ENCODE results near the gene HCN2. TPM values are rescaled to one million over a fixed set of nuclear protein-coding genes. Genes with fewer than 3 reads are reported as not detected.

Gene HCN2
- polyA plus RNA-seq, 1 donor = 0.32 TPM

- DNase-seq (ENCODE audit: low read depth) = no peak
Measured at GRCh38 chr19:639253-640160, 49.8 kb downstream of the HCN2 start, which contains the start of gene FGF22. Gene FGF22 (plus strand): TSS chr19:639879. CDS start chr19:639926, 47 bp downstream.

- DNase-seq (ENCODE audit: low read depth) = no peak
Measured at GRCh38 chr19:640161-640558, 50.5 kb downstream of the HCN2 start.

- DNase-seq (ENCODE audit: low read depth) = no peak
Measured at GRCh38 chr19:640606-641189, 51.0 kb downstream of the HCN2 start.

- no peak for DNase-seq (ENCODE audit: low read depth)
Measured at GRCh38 chr19:641702-642101, 52.0 kb downstream of the HCN2 start.

- DNase-seq (ENCODE audit: low read depth) = no peak
Measured at GRCh38 chr19:642767-643727, 53.4 kb downstream of the HCN2 start.

GRCh38 chr19:643736-644135 is 54.1 kb downstream of the HCN2 start:
- no peak for DNase-seq (ENCODE audit: low read depth)

- no peak for DNase-seq (ENCODE audit: low read depth)
Measured at GRCh38 chr19:644363-644762, 54.7 kb downstream of the HCN2 start.

GRCh38 chr19:644789-645188 is 55.1 kb downstream of the HCN2 start:
- no peak for DNase-seq (ENCODE audit: low read depth)

- no peak for DNase-seq (ENCODE audit: low read depth)
Measured at GRCh38 chr19:645912-646778, 56.5 kb downstream of the HCN2 start.

GRCh38 chr19:646779-647565 is 57.3 kb downstream of the HCN2 start:
- DNase-seq (ENCODE audit: low read depth) = no peak

GRCh38 chr19:647566-648284 is 58.0 kb downstream of the HCN2 start:
- DNase-seq (ENCODE audit: low read depth) = no peak

GRCh38 chr19:648305-648704 is 58.6 kb downstream of the HCN2 start:
- DNase-seq (ENCODE audit: low read depth) = no peak

- DNase-seq (ENCODE audit: low read depth) = no peak
Measured at GRCh38 chr19:648904-649801, 59.5 kb downstream of the HCN2 start.

- no peak for DNase-seq (ENCODE audit: low read depth)
Measured at GRCh38 chr19:650121-650520, 60.4 kb downstream of the HCN2 start.

GRCh38 chr19:651114-651818 is 61.6 kb downstream of the HCN2 start:
- no peak for DNase-seq (ENCODE audit: low read depth)

GRCh38 chr19:651991-652390 is 62.3 kb downstream of the HCN2 start:
- DNase-seq (ENCODE audit: low read depth) = no peak

GRCh38 chr19:652467-653389 is 63.0 kb downstream of the HCN2 start:
- DNase-seq (ENCODE audit: low read depth) = no peak
